Measurements from ENCODE around the gene TMEM238L.

DNA sequence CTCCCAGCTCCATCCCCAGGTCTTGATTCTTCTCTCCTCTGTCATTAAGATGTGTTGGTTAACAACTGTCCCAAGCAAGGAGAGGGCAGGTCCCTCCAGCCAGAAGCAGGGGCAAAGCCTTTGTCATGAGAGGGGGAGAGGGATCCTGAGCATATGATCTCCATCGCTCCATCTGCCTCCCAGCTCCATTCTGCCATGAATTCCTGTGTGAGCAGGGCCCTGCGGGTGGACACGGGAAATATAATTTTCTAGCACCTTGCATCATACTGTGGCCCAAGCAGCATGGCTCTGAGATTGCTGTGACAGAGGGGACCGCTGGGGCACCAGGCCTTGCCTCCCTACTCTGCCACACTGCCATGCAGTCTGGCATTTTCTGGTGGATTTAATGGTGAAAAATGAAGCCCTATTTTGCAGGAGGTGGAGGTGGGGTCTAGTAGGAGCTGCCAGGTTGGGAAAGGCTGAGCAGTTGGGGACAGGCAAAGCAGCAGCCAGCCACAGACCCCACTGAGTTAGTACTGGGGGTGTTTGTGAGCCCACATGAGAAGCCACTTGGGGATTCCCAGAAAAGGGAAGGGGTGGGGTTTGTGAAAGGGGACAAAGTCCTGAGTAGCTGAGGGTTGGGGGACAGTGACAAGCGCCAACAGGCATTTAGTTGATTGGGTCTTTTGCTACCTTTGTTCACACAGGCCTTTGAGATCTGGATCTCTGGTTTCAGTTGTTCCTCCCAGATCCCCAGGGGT, 16.4 kb downstream of the TMEM238L start:
- TF ChIP-seq, protein P1, sequence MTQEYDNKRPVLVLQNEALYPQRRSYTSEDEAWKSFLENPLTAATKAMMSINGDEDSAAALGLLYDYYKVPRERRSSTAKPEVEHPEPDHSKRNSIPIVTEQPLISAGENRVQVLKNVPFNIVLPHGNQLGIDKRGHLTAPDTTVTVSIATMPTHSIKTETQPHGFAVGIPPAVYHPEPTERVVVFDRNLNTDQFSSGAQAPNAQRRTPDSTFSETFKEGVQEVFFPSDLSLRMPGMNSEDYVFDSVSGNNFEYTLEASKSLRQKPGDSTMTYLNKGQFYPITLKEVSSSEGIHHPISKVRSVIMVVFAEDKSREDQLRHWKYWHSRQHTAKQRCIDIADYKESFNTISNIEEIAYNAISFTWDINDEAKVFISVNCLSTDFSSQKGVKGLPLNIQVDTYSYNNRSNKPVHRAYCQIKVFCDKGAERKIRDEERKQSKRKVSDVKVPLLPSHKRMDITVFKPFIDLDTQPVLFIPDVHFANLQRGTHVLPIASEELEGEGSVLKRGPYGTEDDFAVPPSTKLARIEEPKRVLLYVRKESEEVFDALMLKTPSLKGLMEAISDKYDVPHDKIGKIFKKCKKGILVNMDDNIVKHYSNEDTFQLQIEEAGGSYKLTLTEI (CRISPR knock-in tag; conservative IDR thresholded peaks at IDR 0.05), result no peak
- TF ChIP-seq SNAPC2 (CRISPR knock-in tag; IDR thresholded peaks at IDR 0.05) (no peak), MXD4 (CRISPR knock-in tag; IDR thresholded peaks at IDR 0.05) (no peak), POLR2A (IDR thresholded peaks at IDR 0.05; ENCODE audit: insufficient read depth in 1 of 2, low read depth in 2 of 2, low read length in 2 of 2) (no peak), SRF (IDR thresholded peaks at IDR 0.05; ENCODE audit: low read depth, low read length) (no peak), MTF2 (CRISPR knock-in tag; IDR thresholded peaks at IDR 0.05; ENCODE audit: borderline replicate concordance) (no peak), IRF2 (CRISPR knock-in tag; IDR thresholded peaks at IDR 0.05) (no peak)
- TF ChIP-seq, protein P2, sequence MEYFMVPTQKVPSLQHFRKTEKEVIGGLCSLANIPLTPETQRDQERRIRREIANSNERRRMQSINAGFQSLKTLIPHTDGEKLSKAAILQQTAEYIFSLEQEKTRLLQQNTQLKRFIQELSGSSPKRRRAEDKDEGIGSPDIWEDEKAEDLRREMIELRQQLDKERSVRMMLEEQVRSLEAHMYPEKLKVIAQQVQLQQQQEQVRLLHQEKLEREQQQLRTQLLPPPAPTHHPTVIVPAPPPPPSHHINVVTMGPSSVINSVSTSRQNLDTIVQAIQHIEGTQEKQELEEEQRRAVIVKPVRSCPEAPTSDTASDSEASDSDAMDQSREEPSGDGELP (IDR thresholded peaks at IDR 0.05; ENCODE audit: borderline replicate concordance, low read depth), result no peak
- TF ChIP-seq, protein P3, sequence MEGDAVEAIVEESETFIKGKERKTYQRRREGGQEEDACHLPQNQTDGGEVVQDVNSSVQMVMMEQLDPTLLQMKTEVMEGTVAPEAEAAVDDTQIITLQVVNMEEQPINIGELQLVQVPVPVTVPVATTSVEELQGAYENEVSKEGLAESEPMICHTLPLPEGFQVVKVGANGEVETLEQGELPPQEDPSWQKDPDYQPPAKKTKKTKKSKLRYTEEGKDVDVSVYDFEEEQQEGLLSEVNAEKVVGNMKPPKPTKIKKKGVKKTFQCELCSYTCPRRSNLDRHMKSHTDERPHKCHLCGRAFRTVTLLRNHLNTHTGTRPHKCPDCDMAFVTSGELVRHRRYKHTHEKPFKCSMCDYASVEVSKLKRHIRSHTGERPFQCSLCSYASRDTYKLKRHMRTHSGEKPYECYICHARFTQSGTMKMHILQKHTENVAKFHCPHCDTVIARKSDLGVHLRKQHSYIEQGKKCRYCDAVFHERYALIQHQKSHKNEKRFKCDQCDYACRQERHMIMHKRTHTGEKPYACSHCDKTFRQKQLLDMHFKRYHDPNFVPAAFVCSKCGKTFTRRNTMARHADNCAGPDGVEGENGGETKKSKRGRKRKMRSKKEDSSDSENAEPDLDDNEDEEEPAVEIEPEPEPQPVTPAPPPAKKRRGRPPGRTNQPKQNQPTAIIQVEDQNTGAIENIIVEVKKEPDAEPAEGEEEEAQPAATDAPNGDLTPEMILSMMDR (CRISPR knock-in tag; IDR thresholded peaks at IDR 0.05), result no peak
- TF ChIP-seq, protein P4, sequence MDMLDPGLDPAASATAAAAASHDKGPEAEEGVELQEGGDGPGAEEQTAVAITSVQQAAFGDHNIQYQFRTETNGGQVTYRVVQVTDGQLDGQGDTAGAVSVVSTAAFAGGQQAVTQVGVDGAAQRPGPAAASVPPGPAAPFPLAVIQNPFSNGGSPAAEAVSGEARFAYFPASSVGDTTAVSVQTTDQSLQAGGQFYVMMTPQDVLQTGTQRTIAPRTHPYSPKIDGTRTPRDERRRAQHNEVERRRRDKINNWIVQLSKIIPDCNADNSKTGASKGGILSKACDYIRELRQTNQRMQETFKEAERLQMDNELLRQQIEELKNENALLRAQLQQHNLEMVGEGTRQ (IDR thresholded peaks at IDR 0.05; ENCODE audit: low read depth, low read length), result no peak
- TF ChIP-seq, protein P4 (CRISPR knock-in tag; IDR thresholded peaks at IDR 0.05; ENCODE audit: borderline replicate concordance), result no peak
- TF ChIP-seq, protein P5, sequence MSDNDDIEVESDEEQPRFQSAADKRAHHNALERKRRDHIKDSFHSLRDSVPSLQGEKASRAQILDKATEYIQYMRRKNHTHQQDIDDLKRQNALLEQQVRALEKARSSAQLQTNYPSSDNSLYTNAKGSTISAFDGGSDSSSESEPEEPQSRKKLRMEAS (IDR thresholded peaks at IDR 0.05), result no peak
- TF ChIP-seq, protein P6, sequence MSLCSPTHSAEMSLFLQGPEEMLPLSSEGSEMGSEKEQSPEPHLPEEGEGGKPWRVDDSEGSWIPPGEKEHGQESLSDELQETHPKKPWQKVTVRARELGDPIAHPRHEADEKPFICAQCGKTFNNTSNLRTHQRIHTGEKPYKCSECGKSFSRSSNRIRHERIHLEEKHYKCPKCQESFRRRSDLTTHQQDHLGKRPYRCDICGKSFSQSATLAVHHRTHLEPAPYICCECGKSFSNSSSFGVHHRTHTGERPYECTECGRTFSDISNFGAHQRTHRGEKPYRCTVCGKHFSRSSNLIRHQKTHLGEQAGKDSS (CRISPR knock-in tag; IDR thresholded peaks at IDR 0.05; ENCODE audit: borderline replicate concordance, low read depth), result no peak
- TF ChIP-seq, protein P7, sequence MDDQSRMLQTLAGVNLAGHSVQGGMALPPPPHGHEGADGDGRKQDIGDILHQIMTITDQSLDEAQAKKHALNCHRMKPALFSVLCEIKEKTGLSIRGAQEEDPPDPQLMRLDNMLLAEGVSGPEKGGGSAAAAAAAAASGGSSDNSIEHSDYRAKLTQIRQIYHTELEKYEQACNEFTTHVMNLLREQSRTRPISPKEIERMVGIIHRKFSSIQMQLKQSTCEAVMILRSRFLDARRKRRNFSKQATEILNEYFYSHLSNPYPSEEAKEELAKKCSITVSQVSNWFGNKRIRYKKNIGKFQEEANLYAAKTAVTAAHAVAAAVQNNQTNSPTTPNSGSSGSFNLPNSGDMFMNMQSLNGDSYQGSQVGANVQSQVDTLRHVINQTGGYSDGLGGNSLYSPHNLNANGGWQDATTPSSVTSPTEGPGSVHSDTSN (CRISPR knock-in tag; IDR thresholded peaks at IDR 0.05; ENCODE audit: borderline replicate concordance), result no peak
